Choroid plexus epithelial cell (primary cell): ENCODE data around the gene EPHA2.

ENCODE experiments used
- DNase-seq: peaks from one replicate; pipeline ENCODE4 v3.0.0-alpha.2; 2010; ENCODE audit warnings: low read depth
- H3K4me3 ChIP-seq: 2 replicates; pipeline ENCODE4 v1.5.1; 2011; ENCODE audit warnings: low read depth, mild to moderate bottlenecking, control low read depth, low read length, moderate library complexity
- CTCF ChIP-seq: conservative IDR thresholded peaks from 2 replicates; pipeline ENCODE4 v1.5.1; 2011; ENCODE audit warnings: low read depth, mild to moderate bottlenecking, control low read depth, inconsistent platforms, low read length, moderate library complexity

Gene EPHA2

GRCh38 chr1:16183765-16184556 is 28.1 kb upstream of the EPHA2 start:
- no peak for DNase-seq
- no peak overlapping the region for H3K4me3 ChIP-seq
- TF ChIP-seq CTCF = no peak

DNA sequence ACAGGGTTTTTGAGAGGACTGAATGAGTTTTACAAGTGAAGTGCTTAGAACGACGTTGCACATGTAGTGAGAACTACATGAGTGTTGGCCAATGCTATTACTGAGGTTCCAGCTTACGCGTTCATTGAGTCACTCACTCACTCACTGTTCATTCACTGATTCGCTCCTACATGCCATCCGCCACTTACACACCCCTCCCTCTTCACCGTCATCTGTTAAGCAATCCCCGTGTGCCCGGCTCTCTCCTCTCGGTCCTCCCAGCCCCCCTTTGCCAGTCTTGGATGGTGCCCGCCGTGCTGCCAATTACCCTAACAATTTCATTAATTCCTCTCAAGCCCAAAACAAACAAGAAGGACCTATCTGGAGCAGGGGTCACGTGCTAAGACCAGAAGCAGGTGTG is 27.3 kb upstream of the EPHA2 start:
- no peak overlapping the region for H3K4me3 ChIP-seq
- TF ChIP-seq CTCF = no peak
- peak; percentile 50 for DNase-seq

DNA sequence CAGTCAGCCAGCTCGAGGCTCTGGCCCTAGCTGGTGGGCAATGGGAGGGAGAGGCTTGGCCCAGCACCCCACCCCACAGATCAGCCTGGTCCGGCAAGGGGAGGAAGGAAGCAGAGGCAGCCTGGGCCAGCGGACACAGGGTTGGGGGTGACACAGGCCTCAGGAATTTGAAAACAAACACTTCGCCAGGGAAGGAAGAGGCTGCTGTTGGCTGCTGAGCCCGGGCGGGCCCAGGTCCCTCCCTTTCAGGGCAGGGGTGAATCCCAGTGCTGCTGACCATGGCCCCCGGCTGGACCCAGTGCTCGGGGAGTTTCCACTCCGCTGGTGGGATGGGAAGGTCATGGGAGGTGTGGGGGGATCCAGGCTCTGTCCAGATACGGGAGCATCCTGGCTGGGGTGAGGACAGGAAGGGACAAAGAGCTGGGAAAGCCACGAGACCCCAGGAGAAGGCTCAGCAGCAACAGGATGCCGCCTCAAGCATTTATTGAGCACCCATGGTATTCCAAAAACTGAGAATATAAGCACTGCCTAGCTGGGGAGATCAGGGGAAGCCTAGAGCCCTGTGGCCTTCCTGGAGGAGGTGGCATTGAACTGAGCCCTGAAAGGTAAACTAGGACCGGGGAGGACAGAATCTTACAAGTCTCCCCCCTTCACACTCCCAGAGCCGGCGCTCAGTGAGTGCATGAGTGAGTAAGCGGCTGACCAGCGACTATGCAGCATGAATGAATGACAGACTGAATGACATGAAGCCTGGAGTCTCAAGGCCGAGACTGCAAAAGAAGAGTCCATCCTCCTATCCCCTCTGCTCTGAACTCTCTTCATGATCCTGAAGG is 26.2 kb upstream of the EPHA2 start:
- peak; percentile 95 for DNase-seq
- H3K4me3 ChIP-seq = no peak overlapping the region
- no peak for TF ChIP-seq CTCF

GRCh38 chr1:16180291-16180824 is 24.5 kb upstream of the EPHA2 start:
- DNase-seq = peak; percentile 87
- no peak for TF ChIP-seq CTCF
- no peak overlapping the region for H3K4me3 ChIP-seq

DNA sequence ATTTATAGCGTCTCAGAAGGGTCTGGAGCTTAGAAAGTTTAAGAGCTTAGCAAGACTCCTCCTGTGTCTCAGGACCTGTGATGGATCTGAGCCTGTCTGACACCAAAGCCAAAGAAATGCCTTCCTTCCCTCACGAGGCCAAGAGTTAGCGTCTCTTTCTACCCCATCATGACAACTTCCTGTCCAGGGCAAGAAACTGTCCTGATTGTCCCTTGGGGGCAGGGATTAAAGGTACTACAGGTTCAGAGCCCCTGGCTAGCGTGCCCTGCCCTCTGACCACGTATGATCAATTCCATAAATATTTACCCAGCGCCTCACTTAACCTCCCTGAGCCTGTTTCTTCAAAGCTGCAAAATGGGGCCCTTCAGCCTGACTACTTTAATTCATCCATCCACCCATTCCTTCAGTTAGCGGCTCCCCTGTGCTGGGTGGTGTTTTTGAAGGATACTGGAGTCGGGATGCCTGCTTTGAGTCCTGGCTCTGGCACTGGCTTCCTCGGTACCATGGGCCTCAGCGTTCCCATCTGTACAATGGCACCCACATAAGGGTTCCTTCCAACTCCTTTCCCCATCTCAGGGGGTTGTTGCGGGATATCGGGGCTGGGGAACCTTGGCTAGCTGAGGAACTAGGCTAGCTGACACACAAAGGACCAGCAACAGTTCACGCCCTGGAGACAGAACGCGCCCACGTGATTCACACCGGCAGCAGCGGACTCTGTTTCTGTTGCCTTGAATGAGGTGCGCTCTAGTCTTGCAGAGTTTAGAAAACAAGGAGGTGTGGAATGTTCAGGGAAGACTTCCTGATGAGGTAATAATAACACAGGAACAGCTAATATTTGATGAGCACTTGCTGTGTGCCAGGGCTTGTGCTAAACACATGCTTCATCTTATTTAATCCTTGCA is 23.0 kb upstream of the EPHA2 start:
- H3K4me3 ChIP-seq = no peak overlapping the region
- TF ChIP-seq CTCF = no peak
- DNase-seq = no peak

DNA sequence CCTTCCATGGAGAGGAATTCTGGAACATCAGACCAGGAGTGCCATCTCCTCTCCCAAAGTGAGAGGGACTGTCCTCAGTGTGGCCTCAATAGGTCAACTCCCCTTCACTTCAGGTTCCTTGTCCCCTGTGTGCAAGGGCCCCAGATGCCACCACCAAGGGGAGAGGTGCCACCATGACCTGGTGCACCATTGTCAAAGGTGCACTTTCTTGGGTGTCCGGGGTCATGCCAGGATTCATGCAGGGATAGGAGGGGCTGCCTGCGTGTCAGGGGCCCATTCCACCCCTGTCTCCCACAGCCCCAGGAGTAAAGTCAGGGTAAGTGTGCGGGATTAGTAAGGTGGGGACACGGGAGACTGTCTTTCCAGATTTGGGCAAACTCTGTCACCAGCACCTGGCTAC is 21.4 kb upstream of the EPHA2 start:
- no peak overlapping the region for H3K4me3 ChIP-seq
- TF ChIP-seq CTCF = no peak
- DNase-seq = no peak
